ENCODE measurements around the gene PITPNC1.
A peak's percentile ranks its signal among the peaks of the same experiment; 100 is the strongest.
"Not testable (repeated sequence)": the region's sequence is repeated elsewhere in the genome, so short reads cannot be mapped to it uniquely, and the experiment has no call there.

The PITPNC1 gene

GRCh38 chr17:67401598-67402504, 24.8 kb downstream of the PITPNC1 start:
- no peak for DNase-seq

- DNase-seq: no peak
Observed at GRCh38 chr17:67403065-67403464, 26.0 kb downstream of the PITPNC1 start.

- no peak for DNase-seq
Observed at GRCh38 chr17:67403483-67403882, 26.4 kb downstream of the PITPNC1 start.

- DNase-seq: not testable (repeated sequence)
Observed at GRCh38 chr17:67408455-67408830, 31.4 kb downstream of the PITPNC1 start.

GRCh38 chr17:67411397-67411796, 34.3 kb downstream of the PITPNC1 start:
- DNase-seq: no peak

- no peak for DNase-seq
Observed at GRCh38 chr17:67412032-67412431, 35.0 kb downstream of the PITPNC1 start.

GRCh38 chr17:67412941-67413340, 35.9 kb downstream of the PITPNC1 start:
- DNase-seq: no peak

- no peak for DNase-seq
Observed at GRCh38 chr17:67413388-67413787, 36.3 kb downstream of the PITPNC1 start.

GRCh38 chr17:67414130-67414529, 37.0 kb downstream of the PITPNC1 start:
- no peak for DNase-seq

- no peak for DNase-seq
Observed at GRCh38 chr17:67414559-67414958, 37.5 kb downstream of the PITPNC1 start.

- DNase-seq: no peak
Observed at GRCh38 chr17:67415291-67415690, 38.2 kb downstream of the PITPNC1 start.

- DNase-seq: no peak
Observed at GRCh38 chr17:67417507-67417906, 40.4 kb downstream of the PITPNC1 start.

- DNase-seq: no peak
Observed at GRCh38 chr17:67420994-67421393, 43.9 kb downstream of the PITPNC1 start.

GRCh38 chr17:67421869-67422273, 44.8 kb downstream of the PITPNC1 start:
- DNase-seq: peak; percentile 17

GRCh38 chr17:67422296-67422695, 45.2 kb downstream of the PITPNC1 start:
- DNase-seq: not testable (repeated sequence)

- no peak for DNase-seq
Observed at GRCh38 chr17:67422897-67423296, 45.8 kb downstream of the PITPNC1 start.

GRCh38 chr17:67425571-67426160, 48.6 kb downstream of the PITPNC1 start:
- no peak for DNase-seq

GRCh38 chr17:67427424-67427823, 50.3 kb downstream of the PITPNC1 start:
- DNase-seq: no peak

- DNase-seq: not testable (repeated sequence)
Observed at GRCh38 chr17:67430515-67430914, 53.4 kb downstream of the PITPNC1 start.

GRCh38 chr17:67431249-67432015, 54.4 kb downstream of the PITPNC1 start:
- peak; percentile 27 for DNase-seq

GRCh38 chr17:67433248-67433924, 56.3 kb downstream of the PITPNC1 start:
- DNase-seq: no peak

GRCh38 chr17:67434061-67434525, 57.0 kb downstream of the PITPNC1 start:
- DNase-seq: no peak

GRCh38 chr17:67435122-67435521, 58.0 kb downstream of the PITPNC1 start:
- no peak for DNase-seq
